Skeletal muscle tissue (tissue), 4 donors: Measurements from ENCODE around the gene SNX10. TPM values are rescaled to one million over a fixed set of nuclear protein-coding genes. Genes with fewer than 3 reads are reported as not detected.

Source experiments
- H3K27ac ChIP-seq: one replicate; pipeline ENCODE4 v1.7.0; 2013; ENCODE audit warnings: mild to moderate bottlenecking, low read depth, low read length, inconsistent platforms
- H3K27me3 ChIP-seq, 3 donors: one replicate each; pipeline ENCODE4 v1.7.0; 2013; ENCODE audit warnings: low read length in 3 of 3; ENCODE audit not compliant: control insufficient read depth in 3 of 3, insufficient read depth in 3 of 3
- H3K36me3 ChIP-seq, 3 donors: one replicate each; pipeline ENCODE4 v1.7.0; 2013; ENCODE audit warnings: low read length in 3 of 3; ENCODE audit not compliant: control insufficient read depth in 3 of 3, insufficient read depth in 3 of 3
- H3K4me1 ChIP-seq, 3 donors: one replicate each; pipeline ENCODE4 v1.7.0; 2013; ENCODE audit warnings: low read length in 3 of 3, mild to moderate bottlenecking in 3 of 3; ENCODE audit not compliant: control insufficient read depth in 3 of 3, insufficient read depth in 3 of 3
- H3K4me3 ChIP-seq, 3 donors: one replicate each; pipeline ENCODE4 v1.7.0; 2013; ENCODE audit warnings: low read length in 3 of 3
- H3K9ac ChIP-seq, 3 donors: one replicate each; pipeline ENCODE4 v1.7.0; 2013; ENCODE audit warnings: low read length in 3 of 3, mild to moderate bottlenecking in 3 of 3, moderate library complexity in 2 of 3, low read depth in 1 of 3
- H3K9me3 ChIP-seq, 3 donors: one replicate each; pipeline ENCODE4 v1.7.0; 2013; ENCODE audit warnings: low read length in 3 of 3; ENCODE audit not compliant: control insufficient read depth in 3 of 3
- total RNA-seq: library from RNA; depleted of rRNA; stranded (reverse); fragments of >200 nt; gene quantifications from one replicate; pipeline ENCODE4 v1.2.3, GENCODE V29; 2014
- donor health status: Osteomylitis.

The SNX10 gene
- total RNA-seq, 1 donor from 2014 or later, result 2.6 TPM

- Histone ChIP-seq H3K4me1 (no peaks in the 10 kb centered on the region), H3K27me3 (no peaks in the 10 kb centered on the region), H3K9me3 (no peaks in the 10 kb centered on the region), H3K9ac (no peak overlapping the region), H3K27ac (no peak overlapping the region), H3K36me3 (no peaks in the 10 kb centered on the region), H3K4me3 (no peak overlapping the region)
Measured at GRCh38 chr7:26409661-26410547, 118.2 kb downstream of the SNX10 start.

- Histone ChIP-seq H3K27ac (no peak overlapping the region), H3K9ac (no peak overlapping the region), H3K4me3 (no peak overlapping the region), H3K36me3 (no peaks in the 10 kb centered on the region), H3K4me1 (no peaks in the 10 kb centered on the region), H3K27me3 (no peaks in the 10 kb centered on the region), H3K9me3 (no peaks in the 10 kb centered on the region)
Measured at GRCh38 chr7:26413007-26413691, 121.5 kb downstream of the SNX10 start.

- Histone ChIP-seq H3K4me3 (no peak overlapping the region), H3K36me3 (no peaks in the 10 kb centered on the region), H3K27me3 (no peaks in the 10 kb centered on the region)
Measured at GRCh38 chr7:26416004-26416403, 124.3 kb downstream of the SNX10 start.

GRCh38 chr7:26417911-26418413 is 126.3 kb downstream of the SNX10 start:
- H3K9ac ChIP-seq, result no peak overlapping the region
- no peak overlapping the region for H3K4me3 ChIP-seq
- H3K9me3 ChIP-seq, result no peaks in the 10 kb centered on the region
- H3K36me3 ChIP-seq, result no peaks in the 10 kb centered on the region
- H3K27me3 ChIP-seq, result no peaks in the 10 kb centered on the region
- H3K27ac ChIP-seq, result peak overlapping the region; percentile 56
- no peaks in the 10 kb centered on the region for H3K4me1 ChIP-seq

More at GRCh38 chr7:26416004-26416403, 124.3 kb downstream of the SNX10 start:
- no peaks in the 10 kb centered on the region for H3K9me3 ChIP-seq
- no peak overlapping the region for H3K27ac ChIP-seq
- H3K9ac ChIP-seq, result no peak overlapping the region
- H3K4me1 ChIP-seq, result no peaks in the 10 kb centered on the region

GRCh38 chr7:26419198-26419597 is 127.5 kb downstream of the SNX10 start:
- H3K4me3 ChIP-seq, result no peak overlapping the region
- H3K36me3 ChIP-seq, result no peaks in the 10 kb centered on the region
- H3K9ac ChIP-seq, result no peak overlapping the region
- H3K4me1 ChIP-seq, result no peaks in the 10 kb centered on the region
- no peaks in the 10 kb centered on the region for H3K9me3 ChIP-seq
- no peak overlapping the region for H3K27ac ChIP-seq
- H3K27me3 ChIP-seq, result no peaks in the 10 kb centered on the region

- Histone ChIP-seq H3K9me3 (no peaks in the 10 kb centered on the region), H3K4me3 (no peak overlapping the region), H3K36me3 (no peaks in the 10 kb centered on the region), H3K27me3 (no peaks in the 10 kb centered on the region), H3K27ac (no peak overlapping the region), H3K4me1 (no peaks in the 10 kb centered on the region), H3K9ac (no peak overlapping the region)
Measured at GRCh38 chr7:26420422-26421019, 128.9 kb downstream of the SNX10 start.

- H3K36me3 ChIP-seq, result no peaks in the 10 kb centered on the region
- no peaks in the 10 kb centered on the region for H3K27me3 ChIP-seq
- H3K9ac ChIP-seq, result no peak overlapping the region
- H3K9me3 ChIP-seq, result no peaks in the 10 kb centered on the region
- no peak overlapping the region for H3K27ac ChIP-seq
- H3K4me3 ChIP-seq, result no peak overlapping the region
- no peaks in the 10 kb centered on the region for H3K4me1 ChIP-seq
Measured at GRCh38 chr7:26422761-26423160, 131.1 kb downstream of the SNX10 start.

- no peak overlapping the region for H3K4me3 ChIP-seq
- no peaks in the 10 kb centered on the region for H3K9me3 ChIP-seq
- no peaks in the 10 kb centered on the region for H3K27me3 ChIP-seq
- H3K9ac ChIP-seq, result no peak overlapping the region
- H3K4me1 ChIP-seq, result no peaks in the 10 kb centered on the region
- no peak overlapping the region for H3K27ac ChIP-seq
- no peaks in the 10 kb centered on the region for H3K36me3 ChIP-seq
Measured at GRCh38 chr7:26423436-26423835, 131.8 kb downstream of the SNX10 start.
